ENCODE measurements around the gene TMEM255B. TPM values are rescaled to one million over a fixed set of nuclear protein-coding genes. Genes with fewer than 3 reads are reported as not detected.

Gene TMEM255B
- total RNA-seq, 1 experiment from 2014 or later, result 7.0 TPM

DNA sequence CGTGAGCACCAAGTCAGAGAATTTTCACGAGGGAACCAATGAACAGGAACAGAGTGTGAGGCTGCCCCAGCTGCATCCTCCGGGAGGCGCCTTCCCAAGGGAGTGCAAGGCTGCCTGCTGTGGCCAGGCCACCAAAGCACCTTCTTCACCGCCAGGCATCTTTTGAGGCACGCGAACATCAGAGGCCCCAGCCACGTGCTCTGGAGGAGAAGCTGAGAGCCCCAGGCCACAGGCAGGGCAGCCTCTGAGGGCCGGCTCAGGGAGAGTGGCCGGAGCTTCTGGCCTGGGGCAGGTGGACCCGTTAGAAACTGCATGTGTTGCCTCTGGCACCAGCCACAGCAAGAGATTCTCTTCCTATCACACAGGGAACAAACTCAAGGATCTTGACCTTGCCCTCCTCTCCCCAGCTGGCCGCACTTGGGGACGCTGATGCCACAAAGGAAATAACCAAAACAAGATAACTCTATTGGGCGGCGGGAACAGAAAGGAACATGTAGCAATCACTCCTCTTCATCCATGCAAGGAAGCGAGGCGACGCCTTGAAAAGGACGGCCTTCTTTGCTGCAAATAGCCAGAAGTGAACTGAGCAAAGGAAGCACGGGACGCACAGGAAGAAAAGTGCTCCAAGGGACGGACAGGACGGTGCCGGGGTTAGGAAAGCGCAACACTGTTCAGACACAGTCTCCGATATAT lies 85.0 kb downstream of the TMEM255B start:
- Mint-ChIP-seq H3K4me1 (ENCODE audit: insufficient read depth, unreplicated experiment) (peaks cover 25% of the 10 kb centered on the region), H3K27ac (ENCODE audit: low read depth, unreplicated experiment) (peak overlapping the region; percentile 11), H3K9me3 (ENCODE audit: unreplicated experiment) (no peaks in the 10 kb centered on the region), H3K27me3 (ENCODE audit: insufficient read depth, unreplicated experiment) (no peaks in the 10 kb centered on the region), H3K4me3 (ENCODE audit: unreplicated experiment) (no peak overlapping the region), H3K36me3 (ENCODE audit: insufficient read depth, unreplicated experiment) (peaks cover 29% of the 10 kb centered on the region)
- intact Hi-C loops (cut with micrococcal nuclease), result no loop called here
- BruUV-seq (replicated peaks), result no TSS peak
- CTCF ChIA-PET, result no interaction called here
- DNase-seq (ENCODE audit: unreplicated experiment), result no peak
- POLR2A ChIA-PET, result interaction anchor here (0.6 kb wide), 1 partner anchor 181 kb away, joined by 3 read pairs; no protein-coding TSS in a partner anchor
- TF ChIP-seq, protein P1, sequence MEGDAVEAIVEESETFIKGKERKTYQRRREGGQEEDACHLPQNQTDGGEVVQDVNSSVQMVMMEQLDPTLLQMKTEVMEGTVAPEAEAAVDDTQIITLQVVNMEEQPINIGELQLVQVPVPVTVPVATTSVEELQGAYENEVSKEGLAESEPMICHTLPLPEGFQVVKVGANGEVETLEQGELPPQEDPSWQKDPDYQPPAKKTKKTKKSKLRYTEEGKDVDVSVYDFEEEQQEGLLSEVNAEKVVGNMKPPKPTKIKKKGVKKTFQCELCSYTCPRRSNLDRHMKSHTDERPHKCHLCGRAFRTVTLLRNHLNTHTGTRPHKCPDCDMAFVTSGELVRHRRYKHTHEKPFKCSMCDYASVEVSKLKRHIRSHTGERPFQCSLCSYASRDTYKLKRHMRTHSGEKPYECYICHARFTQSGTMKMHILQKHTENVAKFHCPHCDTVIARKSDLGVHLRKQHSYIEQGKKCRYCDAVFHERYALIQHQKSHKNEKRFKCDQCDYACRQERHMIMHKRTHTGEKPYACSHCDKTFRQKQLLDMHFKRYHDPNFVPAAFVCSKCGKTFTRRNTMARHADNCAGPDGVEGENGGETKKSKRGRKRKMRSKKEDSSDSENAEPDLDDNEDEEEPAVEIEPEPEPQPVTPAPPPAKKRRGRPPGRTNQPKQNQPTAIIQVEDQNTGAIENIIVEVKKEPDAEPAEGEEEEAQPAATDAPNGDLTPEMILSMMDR (IDR thresholded peaks at IDR 0.05; ENCODE audit: unreplicated experiment), result no peak

DNA sequence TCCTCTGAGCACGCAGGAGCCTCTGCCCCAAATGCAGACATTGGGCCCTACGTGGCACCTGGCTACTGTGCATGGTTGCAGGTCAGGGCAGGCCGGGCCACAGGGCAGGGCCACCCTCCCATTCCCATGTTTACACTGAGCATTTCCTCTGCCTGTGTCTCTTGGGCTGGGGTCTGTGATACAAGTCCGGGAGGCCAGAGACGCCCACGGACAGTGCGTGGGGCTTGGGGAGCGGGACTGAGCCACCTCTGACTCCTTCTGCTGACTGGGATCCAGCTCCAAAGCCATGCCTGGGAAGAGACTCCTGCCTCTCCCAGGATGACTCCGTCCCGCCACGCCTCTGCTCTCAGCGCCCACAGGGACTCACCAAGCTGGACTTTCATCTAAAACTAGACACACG lies 86.0 kb downstream of the TMEM255B start:
- Mint-ChIP-seq H3K4me1 (ENCODE audit: insufficient read depth, unreplicated experiment) (peaks cover 25% of the 10 kb centered on the region), H3K27me3 (ENCODE audit: insufficient read depth, unreplicated experiment) (no peaks in the 10 kb centered on the region), H3K27ac (ENCODE audit: low read depth, unreplicated experiment) (peak overlapping the region; percentile 11), H3K4me3 (ENCODE audit: unreplicated experiment) (no peak overlapping the region), H3K36me3 (ENCODE audit: insufficient read depth, unreplicated experiment) (peaks cover 29% of the 10 kb centered on the region), H3K9me3 (ENCODE audit: unreplicated experiment) (no peaks in the 10 kb centered on the region)
- BruUV-seq (replicated peaks), result no TSS peak
- TF ChIP-seq, protein P1 (IDR thresholded peaks at IDR 0.05; ENCODE audit: unreplicated experiment), result no peak
- intact Hi-C loops (cut with micrococcal nuclease), result no loop called here
- POLR2A ChIA-PET, result interaction anchor here (0.5 to 2.1 kb wide), 3 partner anchors 17 to 24 kb away, joined by 3 to 6 read pairs (median 3); no protein-coding TSS in a partner anchor
- CTCF ChIA-PET, result no interaction called here
- no peak for DNase-seq (ENCODE audit: unreplicated experiment)

DNA sequence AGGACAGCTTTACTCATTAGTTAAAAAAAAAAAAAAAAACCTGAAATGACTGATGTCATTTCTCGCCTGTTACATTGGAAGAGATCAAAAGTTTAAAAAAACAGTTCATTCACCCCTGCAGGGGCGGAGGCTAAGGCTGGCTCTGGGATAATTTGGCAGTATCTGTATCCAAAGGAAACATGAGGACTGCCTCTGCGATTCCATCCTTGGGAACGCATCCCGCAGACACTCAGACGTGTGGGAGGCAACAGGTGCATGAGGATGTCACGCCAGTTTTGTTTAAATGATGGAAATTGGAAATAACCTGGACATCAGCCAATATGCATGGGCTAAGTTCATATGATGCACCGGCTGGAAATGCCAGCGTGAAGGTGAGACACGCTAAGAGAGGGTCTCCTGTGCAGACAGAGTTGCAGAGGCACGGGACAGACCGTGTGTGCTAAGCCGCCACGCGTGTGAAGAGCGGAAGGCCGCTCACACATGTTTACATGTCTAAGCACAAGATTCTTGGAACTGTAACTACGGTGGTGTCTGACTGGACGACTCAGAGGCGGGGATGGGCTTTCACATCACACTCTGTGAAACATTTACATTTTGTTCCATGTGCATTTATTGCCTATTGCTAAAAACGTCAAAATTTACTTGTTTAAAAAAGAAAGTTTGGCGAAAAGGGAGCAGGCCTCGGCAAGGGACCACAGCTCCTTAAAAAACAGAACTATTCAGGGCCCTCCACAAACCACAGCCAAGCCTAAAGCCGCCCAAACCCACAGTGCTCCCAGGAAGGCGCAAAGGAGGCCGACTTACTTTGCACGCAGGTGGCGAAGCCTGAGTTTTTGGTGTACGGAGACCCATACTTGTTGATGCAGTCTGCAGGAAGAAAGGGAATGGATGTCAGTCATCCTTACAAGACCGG lies 87.0 kb downstream of the TMEM255B start:
- H3K4me3 Mint-ChIP-seq (ENCODE audit: unreplicated experiment), result no peak overlapping the region
- H3K36me3 Mint-ChIP-seq (ENCODE audit: insufficient read depth, unreplicated experiment), result peaks cover 29% of the 10 kb centered on the region
- H3K4me1 Mint-ChIP-seq (ENCODE audit: insufficient read depth, unreplicated experiment), result peaks cover 25% of the 10 kb centered on the region
- ChIA-PET POLR2A (interaction anchor here (0.5 to 2.1 kb wide), 3 partner anchors 16 to 25 kb away, joined by 3 to 6 read pairs (median 3); no protein-coding TSS in a partner anchor), CTCF (interaction anchor here (1.9 kb wide), 1 partner anchor 10 kb away, joined by 5 read pairs; no protein-coding TSS in a partner anchor)
- H3K27ac Mint-ChIP-seq (ENCODE audit: low read depth, unreplicated experiment), result no peak overlapping the region
- BruUV-seq (replicated peaks), result no TSS peak
- DNase-seq (ENCODE audit: unreplicated experiment), result no peak
- TF ChIP-seq, protein P1 (IDR thresholded peaks at IDR 0.05; ENCODE audit: unreplicated experiment), result no peak
- intact Hi-C loops (cut with micrococcal nuclease), result no loop called here
- no peaks in the 10 kb centered on the region for H3K9me3 Mint-ChIP-seq (ENCODE audit: unreplicated experiment)
- H3K27me3 Mint-ChIP-seq (ENCODE audit: insufficient read depth, unreplicated experiment), result no peaks in the 10 kb centered on the region

All from MCF 10A (cell line).